HFF-Myc (cell line): ENCODE measurements around the gene UBE2K.
"Not testable (repeated sequence)": the region's sequence is repeated elsewhere in the genome, so short reads cannot be mapped to it uniquely, and the experiment has no call there.

Source experiments
- DNase-seq: peaks from one replicate; pipeline ENCODE4 v3.0.0-alpha.2; 2011; ENCODE audit warnings: low read depth; ENCODE audit errors: extremely low read depth
- H3K4me3 ChIP-seq: replicated peaks from 2 replicates; pipeline ENCODE4 v1.5.1; 2011; ENCODE audit warnings: low read depth, mild to moderate bottlenecking, control low read depth, low read length
- TF ChIP-seq, protein P1 (sequence below): IDR thresholded peaks from 2 replicates; pipeline ENCODE4 v1.5.1; 2012; ENCODE audit warnings: mild to moderate bottlenecking, low read depth, low read length, control low read depth; ENCODE audit errors: missing control alignments

UBE2K gene

DNA sequence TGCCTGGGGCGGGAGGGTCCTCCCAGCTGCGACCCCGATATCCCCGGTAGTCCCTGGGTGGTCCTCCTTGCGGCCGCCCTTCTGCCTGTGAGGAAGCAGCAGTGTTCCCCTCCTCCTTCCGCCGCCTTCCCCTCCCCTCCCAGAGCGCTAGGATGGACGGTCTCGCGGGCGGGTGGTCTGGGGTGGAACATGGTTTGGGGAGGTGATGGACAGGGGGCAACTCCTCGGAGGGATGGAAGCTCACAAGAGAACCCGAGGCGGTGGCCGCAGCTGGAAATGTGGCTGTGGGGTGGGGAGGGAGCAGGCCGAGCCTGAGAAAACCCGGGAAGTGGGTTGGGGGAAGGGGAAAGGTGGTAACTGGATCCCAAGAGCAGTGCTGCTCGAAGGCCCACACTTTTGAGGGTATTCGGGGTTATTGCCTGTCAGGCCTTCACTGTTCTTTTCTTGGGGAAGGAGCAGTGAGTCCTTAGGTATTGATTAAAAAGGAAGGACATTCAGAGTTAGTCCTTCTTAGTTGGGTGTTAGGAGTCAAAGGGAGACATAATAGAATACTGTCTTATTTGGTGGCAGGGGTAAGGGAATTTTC, 581 bp downstream of the UBE2K start:
- TF ChIP-seq, protein P1, sequence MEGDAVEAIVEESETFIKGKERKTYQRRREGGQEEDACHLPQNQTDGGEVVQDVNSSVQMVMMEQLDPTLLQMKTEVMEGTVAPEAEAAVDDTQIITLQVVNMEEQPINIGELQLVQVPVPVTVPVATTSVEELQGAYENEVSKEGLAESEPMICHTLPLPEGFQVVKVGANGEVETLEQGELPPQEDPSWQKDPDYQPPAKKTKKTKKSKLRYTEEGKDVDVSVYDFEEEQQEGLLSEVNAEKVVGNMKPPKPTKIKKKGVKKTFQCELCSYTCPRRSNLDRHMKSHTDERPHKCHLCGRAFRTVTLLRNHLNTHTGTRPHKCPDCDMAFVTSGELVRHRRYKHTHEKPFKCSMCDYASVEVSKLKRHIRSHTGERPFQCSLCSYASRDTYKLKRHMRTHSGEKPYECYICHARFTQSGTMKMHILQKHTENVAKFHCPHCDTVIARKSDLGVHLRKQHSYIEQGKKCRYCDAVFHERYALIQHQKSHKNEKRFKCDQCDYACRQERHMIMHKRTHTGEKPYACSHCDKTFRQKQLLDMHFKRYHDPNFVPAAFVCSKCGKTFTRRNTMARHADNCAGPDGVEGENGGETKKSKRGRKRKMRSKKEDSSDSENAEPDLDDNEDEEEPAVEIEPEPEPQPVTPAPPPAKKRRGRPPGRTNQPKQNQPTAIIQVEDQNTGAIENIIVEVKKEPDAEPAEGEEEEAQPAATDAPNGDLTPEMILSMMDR = no peak
- H3K4me3 ChIP-seq = peak overlapping the region; percentile 85
- no peak for DNase-seq

DNA sequence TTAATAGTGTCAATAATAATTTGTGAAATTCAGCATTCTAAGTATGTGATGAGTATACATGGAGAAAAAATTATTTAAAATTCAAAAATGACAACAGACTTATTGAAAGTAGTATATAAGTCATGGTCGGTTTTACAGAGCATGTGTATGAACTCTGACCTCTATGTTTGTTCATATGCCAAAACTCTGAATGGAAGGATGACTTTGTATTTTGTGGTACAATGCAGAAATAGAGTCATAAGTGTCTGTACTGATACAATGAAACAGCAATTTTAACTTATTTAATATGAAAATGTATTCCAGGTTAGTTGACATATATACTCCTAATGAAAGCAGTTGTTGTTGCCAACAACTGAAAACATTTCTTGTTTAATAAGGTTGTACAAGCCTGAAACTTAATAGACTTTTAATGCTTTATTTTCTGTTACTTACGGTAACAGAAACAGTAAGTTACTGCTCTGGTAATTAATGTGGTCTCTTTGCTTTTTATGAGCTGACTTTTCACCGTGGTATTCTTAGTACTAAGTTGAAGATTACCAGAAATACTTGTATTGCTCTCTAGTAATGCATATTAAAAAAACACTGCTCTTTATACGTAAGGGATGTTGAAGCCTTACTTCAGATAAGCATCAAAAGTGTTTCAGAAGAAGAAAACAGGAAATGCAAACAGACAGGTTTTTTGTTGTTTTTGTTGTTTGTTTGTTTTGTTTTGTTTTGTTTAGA, 1.9 kb downstream of the UBE2K start:
- TF ChIP-seq, protein P1 = no peak
- H3K4me3 ChIP-seq = peak overlapping the region; percentile 85
- DNase-seq = no peak

DNA sequence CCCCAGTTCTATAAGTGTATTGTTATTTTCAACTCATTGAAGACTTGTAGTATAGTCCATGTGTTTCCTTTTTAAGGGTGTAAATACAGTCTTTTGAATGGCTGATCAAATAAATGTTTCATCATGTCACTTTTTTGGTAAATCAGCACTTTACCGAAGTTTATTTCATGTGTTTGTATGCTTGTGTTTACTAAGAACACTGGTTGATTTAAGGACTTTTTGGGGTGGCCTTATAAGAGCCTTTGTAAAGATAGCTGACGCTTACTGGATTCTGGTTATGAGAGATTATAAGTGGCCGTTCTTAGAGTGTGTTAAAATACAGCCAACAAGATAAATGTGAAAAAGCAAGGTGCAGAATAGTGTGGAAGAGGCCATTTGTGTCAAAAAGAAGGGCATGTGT, 2.6 kb downstream of the UBE2K start:
- TF ChIP-seq, protein P1 = no peak
- DNase-seq = no peak
- peak overlapping the region; percentile 85 for H3K4me3 ChIP-seq

DNA sequence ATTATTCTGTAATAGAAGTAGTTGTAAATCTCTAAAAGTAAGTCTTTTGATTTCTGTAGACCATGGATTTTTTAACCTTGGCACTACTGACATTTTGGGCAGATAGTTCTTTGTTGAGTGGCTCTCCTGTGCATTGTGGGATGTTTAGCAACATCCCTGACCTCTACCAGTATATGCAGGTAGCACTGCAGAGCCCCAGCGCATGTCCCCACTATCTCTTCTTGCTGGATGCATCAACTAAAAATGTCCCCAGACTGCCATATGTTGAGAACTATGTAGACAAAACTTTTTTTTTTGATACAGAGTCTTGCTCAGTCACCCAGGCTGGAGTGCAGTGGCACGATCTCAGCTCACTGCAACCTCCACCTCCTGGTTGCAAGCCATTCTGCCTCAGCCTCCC, 4.8 kb downstream of the UBE2K start:
- DNase-seq = no peak
- TF ChIP-seq, protein P1 = no peak
- no peak overlapping the region for H3K4me3 ChIP-seq

DNA sequence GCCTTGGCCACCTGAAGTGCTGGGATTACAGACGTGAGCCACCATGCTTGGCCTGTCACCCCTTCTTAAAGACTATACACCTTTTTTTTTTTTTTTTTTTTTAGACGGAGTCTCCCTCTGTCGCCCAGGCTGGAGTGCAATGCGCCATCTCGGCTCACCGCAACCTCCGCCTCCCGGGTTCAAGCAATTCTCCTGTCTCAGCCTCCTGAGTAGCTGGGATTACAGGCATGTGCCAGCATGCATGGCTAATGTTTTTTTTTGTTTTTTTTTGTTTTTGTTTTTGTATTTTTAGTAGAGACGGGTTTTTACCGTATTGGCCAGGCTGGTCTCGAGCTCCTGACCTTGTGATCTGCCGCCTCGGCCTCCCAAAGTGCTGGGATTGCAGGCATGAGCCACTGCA, 6.9 kb downstream of the UBE2K start:
- not testable (repeated sequence) for H3K4me3 ChIP-seq, DNase-seq

DNA sequence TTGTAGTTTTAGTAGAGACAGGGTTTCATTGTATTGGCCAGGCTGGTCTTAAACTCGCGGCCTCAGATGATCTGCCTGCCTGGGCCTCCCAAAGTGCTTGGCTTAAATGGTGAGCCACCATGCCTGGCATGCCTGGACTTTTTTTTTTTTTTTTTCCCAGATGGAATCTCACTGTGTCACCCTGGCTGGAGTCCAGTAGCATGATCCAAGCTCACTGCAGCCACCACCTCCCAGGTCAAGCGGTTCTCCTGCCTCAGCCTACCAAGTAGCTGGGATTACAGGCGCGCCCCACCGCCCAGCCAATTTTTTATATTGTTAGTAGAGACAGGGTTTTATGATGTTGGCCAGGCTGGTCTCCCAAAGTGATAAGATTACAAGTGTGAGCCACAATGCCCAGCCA, 8.4 kb downstream of the UBE2K start:
- TF ChIP-seq, protein P1 = no peak
- DNase-seq = no peak
- H3K4me3 ChIP-seq = no peak overlapping the region

DNA sequence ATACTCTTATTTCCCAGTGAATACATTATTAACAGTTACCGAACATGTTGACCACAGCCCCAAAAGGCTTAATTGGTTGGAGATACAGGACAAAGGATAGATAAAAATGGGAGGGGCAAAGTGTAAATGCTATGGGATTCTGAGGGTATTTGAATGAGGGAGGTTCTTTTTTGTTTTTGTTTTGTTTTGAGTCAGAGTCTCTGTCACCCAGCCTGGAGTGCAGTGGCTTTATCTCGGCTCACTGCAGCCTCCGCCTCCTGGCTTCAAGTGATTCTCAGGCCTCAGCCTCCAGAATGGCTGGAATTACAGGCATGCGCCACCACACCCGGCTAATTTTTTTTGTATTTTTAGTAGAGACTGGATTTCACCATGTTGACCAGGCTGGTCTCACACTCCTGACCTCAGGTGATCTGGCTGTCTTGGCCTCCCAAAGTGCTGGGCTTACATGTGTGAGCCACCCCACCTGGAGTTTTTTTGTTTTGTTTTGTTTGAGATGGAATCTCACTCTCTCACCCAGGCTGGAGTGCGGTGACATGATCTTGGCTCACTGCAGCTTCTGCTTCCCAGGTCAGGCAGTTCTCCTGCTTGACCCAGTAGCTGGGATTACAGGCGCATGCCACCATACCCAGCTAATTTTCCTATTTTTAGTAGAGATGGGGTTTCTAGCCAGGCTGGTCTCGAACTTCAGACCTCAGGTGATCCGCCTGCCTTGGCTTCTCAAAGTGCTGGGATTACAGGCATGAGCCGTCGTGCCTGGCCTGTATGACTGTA, 9.0 kb downstream of the UBE2K start:
- TF ChIP-seq, protein P1 = no peak
- DNase-seq = no peak

More for the DNA sequence above, 9.0 kb downstream of the UBE2K start:
- no peak overlapping the region for H3K4me3 ChIP-seq
